BLaER1 (cell line): Measurements from ENCODE around the gene FAM219B.

ENCODE experiments used
- H3K27ac ChIP-seq: shearing (Covaris generic); formaldehyde crosslinking; 2 replicates; pipeline ENCODE4 v1.8.1; 2022
- H3K27me3 ChIP-seq: shearing (Covaris generic); formaldehyde crosslinking; 2 replicates; pipeline ENCODE4 v1.8.1; 2022
- H3K36me3 ChIP-seq: shearing (Covaris generic); formaldehyde crosslinking; 2 replicates; pipeline ENCODE4 v1.8.1; 2022
- H3K4me1 ChIP-seq: shearing (Covaris generic); formaldehyde crosslinking; 2 replicates; pipeline ENCODE4 v1.8.1; 2022
- H3K4me2 ChIP-seq: shearing (Covaris generic); formaldehyde crosslinking; 2 replicates; pipeline ENCODE4 v1.8.1; 2022
- H3K4me3 ChIP-seq: shearing (Covaris generic); formaldehyde crosslinking; 2 replicates; pipeline ENCODE4 v1.8.1; 2022
- H3K9ac ChIP-seq: shearing (Covaris generic); formaldehyde crosslinking; 2 replicates; pipeline ENCODE4 v1.8.1; 2022
- H3K9me3 ChIP-seq: shearing (Covaris generic); formaldehyde crosslinking; 2 replicates; pipeline ENCODE4 v1.8.1; 2022
- H4K20me1 ChIP-seq: shearing (Covaris generic); formaldehyde crosslinking; 2 replicates; pipeline ENCODE4 v1.8.1; 2022
- Cebpa-rat ChIP-seq: shearing (Covaris generic); IDR thresholded peaks from 2 replicates; pipeline ENCODE4 v1.8.1; 2022

The FAM219B gene

GRCh38 chr15:74855857-74856256 is 50.8 kb downstream of the FAM219B start:
- Histone ChIP-seq H3K4me2 (peak overlapping the region; percentile 91), H3K36me3 (peaks cover 30% of the 10 kb centered on the region), H4K20me1 (peaks cover 85% of the 10 kb centered on the region)

GRCh38 chr15:74854453-74855022 is 52.1 kb downstream of the FAM219B start:
- no peaks in the 10 kb centered on the region for H3K27me3 ChIP-seq
- TF ChIP-seq Cebpa-rat: no peak
- peaks cover 70% of the 10 kb centered on the region for H3K4me1 ChIP-seq
- H3K27ac ChIP-seq: peak overlapping the region; percentile 76
- H4K20me1 ChIP-seq: peaks cover 72% of the 10 kb centered on the region
- H3K4me3 ChIP-seq: peak overlapping the region; percentile 4; the same call in 1 of the 2 replicates
- peak overlapping the region; percentile 58 for H3K9ac ChIP-seq
- H3K9me3 ChIP-seq: no peaks in the 10 kb centered on the region
- H3K4me2 ChIP-seq: peak overlapping the region; percentile 91
- peaks cover 43% of the 10 kb centered on the region for H3K36me3 ChIP-seq

More at GRCh38 chr15:74855857-74856256, 50.8 kb downstream of the FAM219B start:
- no peak overlapping the region for H3K4me3 ChIP-seq
- peak overlapping the region; percentile 59; the same call in 1 of the 2 replicates for H3K27ac ChIP-seq
- no peak for TF ChIP-seq Cebpa-rat
- peaks cover 79% of the 10 kb centered on the region for H3K4me1 ChIP-seq
- 0 out of 2 replicates have a peak overlapping the region, but pooled peaks have one; percentile 41 for H3K9ac ChIP-seq
- no peaks in the 10 kb centered on the region for H3K27me3 ChIP-seq
- no peaks in the 10 kb centered on the region for H3K9me3 ChIP-seq

GRCh38 chr15:74851960-74852359 is 54.7 kb downstream of the FAM219B start:
- TF ChIP-seq Cebpa-rat: no peak
- no peaks in the 10 kb centered on the region for H3K27me3 ChIP-seq
- H3K9ac ChIP-seq: no peak overlapping the region
- H3K4me3 ChIP-seq: no peak overlapping the region
- peaks cover 69% of the 10 kb centered on the region for H3K36me3 ChIP-seq
- H3K9me3 ChIP-seq: no peaks in the 10 kb centered on the region
- H3K4me2 ChIP-seq: no peak overlapping the region
- peaks cover 59% of the 10 kb centered on the region for H3K4me1 ChIP-seq
- H4K20me1 ChIP-seq: peaks cover 46% of the 10 kb centered on the region
- no peak overlapping the region for H3K27ac ChIP-seq

GRCh38 chr15:74850393-74850792 is 56.3 kb downstream of the FAM219B start:
- Histone ChIP-seq H3K4me3 (no peak overlapping the region), H4K20me1 (peaks cover 31% of the 10 kb centered on the region), H3K9ac (no peak overlapping the region), H3K36me3 (peaks cover 84% of the 10 kb centered on the region), H3K9me3 (no peaks in the 10 kb centered on the region), H3K27me3 (no peaks in the 10 kb centered on the region), H3K27ac (no peak overlapping the region), H3K4me1 (peaks cover 56% of the 10 kb centered on the region), H3K4me2 (no peak overlapping the region)
- TF ChIP-seq Cebpa-rat: no peak
